HG03565 (cell line): Measurements from ENCODE around the gene TTF1.
"Not testable (repeated sequence)": the region's sequence is repeated elsewhere in the genome, so short reads cannot be mapped to it uniquely, and the experiment has no call there.

Source experiments
- ATAC-seq: cut with Tn5 transposase; IDR thresholded peaks from one replicate; pipeline ENCODE4 v1.9.1; 2021; ENCODE audit warnings: mild to moderate bottlenecking, moderate library complexity; ENCODE audit not compliant: unreplicated experiment

TTF1 gene

DNA sequence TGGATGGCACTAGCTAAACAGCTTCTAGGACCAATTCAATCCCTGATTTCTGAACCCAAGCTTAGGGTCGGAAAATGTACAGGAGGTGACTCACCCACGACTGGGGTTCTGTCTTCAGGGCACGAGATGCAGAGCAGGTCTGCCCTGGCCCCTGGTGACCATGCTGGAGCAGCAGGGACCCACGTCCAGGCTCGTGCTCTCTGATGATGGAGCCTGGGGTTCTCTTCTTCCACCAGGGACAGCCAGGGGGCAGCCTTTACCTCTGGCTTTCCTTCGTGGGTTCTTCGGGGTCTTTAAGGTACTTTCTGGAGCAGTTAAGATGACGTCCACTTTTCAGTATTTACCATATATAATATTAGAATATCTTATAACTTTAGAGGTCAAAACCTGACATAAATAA is 5.4 kb upstream of the TTF1 start:
- no peak for ATAC-seq

DNA sequence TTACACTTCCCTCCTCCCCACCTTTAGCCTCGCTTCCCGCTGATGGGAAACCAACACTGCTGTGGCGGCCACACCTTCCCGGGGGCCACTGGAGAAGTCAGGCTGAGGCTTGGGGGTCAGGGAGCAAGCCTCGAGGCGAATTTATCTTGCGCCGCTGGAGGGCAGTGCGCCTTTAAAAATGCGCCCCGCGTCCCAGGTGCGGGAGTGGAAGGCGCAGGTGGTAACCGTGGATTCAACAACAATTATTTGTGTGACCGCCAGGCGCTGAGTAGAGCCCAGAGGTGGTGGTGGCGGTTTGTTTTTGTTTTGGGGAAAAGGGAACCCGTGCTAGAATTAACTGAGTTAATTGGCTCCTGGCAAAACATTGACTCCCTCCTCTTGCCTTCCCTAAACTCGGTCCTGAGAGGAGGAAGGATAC is 4.5 kb upstream of the TTF1 start:
- ATAC-seq = no peak

DNA sequence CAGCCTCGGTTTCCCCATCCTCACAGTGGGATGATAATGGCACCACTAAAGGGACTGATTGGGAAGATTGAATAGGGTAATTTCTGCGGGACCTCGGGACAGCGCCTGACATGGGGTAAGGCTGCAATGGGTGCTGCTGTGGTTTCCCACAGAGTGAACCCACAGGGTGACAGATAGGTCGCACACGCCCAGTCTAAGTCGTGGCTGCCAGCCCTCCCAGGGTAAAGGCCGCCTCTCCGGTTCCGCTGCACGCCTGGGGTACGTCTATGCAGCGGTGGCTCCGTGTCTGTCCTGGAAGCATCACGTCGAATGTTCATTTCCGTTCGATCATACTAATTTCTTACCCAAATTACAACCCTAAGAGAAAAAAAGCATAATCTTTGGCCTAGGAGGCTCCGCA is 4.0 kb upstream of the TTF1 start:
- ATAC-seq = no peak

DNA sequence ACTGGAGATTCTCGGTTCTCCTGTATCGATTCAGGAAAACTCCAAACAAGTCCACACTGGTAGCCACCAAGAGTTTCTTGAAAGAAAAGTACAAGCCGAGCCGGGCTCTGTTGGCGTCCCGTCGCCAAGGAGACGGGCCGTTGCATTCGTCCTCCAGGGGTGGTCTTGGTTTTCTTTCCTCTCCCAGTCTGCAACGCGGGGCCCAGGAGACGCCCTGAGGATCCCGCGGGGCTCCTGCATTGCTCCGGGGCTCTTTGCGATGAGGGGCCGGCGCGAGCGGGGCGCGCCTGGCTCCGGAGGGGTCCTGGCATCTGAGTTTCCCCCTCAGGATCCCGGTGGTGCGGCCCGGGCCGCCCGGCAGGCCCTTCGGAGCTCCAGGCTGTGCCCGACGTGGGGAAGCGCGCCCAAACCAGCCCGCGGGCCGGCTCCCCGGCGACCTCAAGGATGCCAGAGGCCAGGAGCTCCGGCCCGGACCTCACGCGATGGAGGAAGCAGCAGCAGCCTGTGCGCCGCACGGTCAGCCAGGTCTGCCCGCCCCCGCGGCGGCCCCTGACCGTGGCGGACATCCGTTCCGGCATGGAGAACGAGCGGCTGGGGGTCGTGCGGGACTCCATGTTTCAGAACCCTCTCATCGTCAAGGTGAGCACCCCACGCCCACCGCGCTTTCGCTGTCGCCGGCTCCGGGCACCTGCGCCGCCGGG is 3.3 kb upstream of the TTF1 start, which contains the start of gene CFAP77:
Gene CFAP77, plus strand, starts transcription at position 384 of the 701 bp plus-strand sequence. Its CDS starts 61 bp downstream, at position 445.
- no peak for ATAC-seq

DNA sequence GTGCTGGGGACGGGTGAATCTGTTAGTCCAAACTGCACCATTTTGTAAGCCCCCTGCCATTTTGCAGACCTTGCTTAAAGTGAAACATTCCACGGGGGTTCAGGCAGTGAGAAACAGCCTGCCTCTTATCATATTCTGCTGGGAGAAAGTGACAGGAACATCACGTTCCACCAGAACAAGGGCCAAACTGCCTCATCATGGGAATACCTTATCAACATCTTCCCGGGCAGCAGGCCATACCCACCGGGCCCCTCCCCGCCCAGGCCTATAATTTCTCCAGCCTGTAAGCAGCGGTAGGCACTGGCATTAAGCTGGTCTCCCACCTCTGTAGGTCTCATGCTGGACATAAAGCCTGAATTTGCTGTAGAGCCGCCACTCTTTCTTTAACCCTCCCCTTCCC is 1.9 kb upstream of the TTF1 start:
- no peak for ATAC-seq

DNA sequence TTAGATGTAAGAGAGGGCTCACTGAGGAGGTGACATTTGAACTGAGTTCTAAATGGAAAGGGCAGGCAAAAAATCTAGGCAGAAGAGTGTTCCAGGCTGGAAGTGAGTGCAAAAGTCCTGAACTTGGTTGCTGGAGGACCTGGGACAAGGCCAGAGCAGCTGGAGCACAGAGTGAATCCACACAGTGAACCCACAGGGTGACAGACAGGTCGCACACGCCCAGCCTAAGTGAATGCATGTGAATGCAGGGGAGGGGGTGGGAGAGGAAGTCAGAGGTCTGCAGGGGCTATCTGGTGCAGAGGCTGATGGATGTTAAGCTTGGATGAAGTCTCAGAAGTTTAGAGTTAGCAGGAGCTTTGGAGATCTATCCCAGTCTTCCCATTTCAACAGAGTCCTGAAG is 556 bp upstream of the TTF1 start:
- no peak for ATAC-seq

DNA sequence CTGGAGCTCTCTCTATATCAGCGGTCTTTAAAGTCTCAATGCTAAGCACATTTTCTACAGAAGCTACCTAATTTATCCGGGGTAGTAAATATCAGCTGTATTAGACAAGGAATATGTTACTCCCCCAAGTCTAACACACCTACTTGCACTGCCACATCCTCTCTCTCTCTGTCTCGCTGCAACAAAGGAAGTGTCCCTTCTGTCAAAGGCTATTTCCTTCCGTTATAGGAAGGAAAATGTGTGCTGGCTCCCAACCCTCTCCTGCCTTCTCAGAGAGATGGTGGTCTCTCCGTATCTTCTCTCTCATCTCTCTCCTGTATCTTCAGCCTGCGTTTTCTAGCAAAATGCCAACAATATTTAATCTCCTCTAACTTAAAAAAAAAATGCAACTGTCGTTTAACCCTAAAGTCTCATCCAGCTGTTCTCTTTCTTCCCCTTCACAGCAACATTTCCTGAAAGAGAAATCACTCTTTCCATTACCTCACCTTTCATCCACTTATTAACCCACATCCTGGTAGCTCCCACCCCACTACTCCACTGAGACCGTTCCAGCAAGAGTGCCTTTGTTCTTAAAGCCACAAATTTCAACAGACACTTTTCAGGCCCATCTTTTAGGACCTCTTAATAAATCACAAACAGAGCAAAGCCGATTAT is 2.3 kb downstream of the TTF1 start:
- no peak for ATAC-seq

DNA sequence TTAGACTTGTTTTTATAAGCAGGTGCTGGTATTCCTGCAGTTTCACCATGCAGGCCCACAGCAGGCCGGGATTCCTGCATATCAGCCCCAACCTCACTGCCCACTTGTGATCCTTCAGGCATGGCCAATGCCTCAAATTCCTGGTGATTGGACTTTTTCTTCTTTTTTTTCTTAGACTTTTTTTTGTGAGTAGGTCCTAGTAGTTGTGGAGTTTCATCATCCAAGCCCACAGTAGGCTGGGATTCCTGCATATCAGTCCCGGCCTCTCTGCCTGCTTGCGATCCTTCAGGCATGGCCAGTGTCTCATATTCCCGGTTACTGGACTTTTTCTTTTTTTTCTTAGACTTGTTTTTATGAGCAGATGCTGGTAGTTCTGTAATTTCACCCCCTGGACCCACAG is 4.8 kb downstream of the TTF1 start:
- no peak for ATAC-seq

DNA sequence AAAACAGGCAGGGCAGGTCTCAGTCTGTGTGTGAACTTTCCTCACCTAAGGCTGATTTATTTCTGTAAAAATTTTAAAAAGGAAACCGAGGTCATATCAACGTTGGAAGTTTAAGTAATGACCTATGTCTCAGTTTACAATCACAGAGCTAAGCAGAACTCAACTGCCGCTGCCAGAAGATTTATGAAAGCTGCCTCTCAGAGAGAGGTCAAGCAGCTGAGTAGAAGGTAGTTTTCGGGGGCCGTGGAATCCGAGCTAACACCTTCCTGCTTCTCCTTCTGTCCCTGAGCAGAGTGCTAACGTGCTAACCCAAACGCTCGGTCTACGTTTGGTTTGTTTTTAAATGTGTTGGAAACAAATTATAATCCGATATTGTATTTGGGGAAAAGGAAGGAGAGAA is 11.1 kb downstream of the TTF1 start:
- ATAC-seq = no peak

DNA sequence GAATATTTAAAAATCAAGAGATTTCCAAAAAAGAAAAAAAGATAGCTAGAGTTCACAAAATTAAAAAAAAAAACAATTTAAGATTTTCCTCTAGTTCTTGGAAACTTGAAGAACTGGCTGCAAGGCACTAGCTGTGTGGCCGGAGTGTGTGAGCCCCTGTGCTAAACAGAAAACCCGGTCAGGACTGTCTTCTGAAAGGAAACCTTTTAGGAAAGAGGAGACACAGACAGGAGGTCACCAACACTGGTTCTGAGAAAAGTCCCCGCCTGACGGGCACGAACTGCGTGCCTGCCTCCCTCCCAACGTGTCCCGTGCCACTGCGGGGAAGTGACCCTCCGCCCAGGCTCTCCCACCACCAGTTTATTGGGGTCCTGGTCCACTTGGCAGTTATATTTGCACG is 15.2 kb downstream of the TTF1 start:
- no peak for ATAC-seq

DNA sequence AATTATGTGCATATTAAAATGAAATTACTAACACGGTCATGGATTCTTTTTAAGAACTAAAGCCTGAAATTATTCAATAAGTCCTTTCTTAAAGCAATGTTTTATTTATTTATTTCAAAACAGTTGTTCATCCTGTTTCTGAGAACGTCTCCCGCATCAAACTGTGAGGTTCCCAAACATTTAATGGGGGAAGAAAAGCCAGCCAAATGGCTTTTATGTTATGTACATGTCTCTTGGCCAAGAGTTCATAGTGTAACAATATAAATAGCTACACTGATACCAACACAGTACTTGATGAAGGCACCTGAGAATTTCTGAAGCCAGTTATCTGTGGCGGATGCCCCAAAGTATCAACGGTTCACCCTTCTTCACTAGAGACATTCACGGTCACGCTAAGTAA is 15.7 kb downstream of the TTF1 start:
- ATAC-seq = no peak

DNA sequence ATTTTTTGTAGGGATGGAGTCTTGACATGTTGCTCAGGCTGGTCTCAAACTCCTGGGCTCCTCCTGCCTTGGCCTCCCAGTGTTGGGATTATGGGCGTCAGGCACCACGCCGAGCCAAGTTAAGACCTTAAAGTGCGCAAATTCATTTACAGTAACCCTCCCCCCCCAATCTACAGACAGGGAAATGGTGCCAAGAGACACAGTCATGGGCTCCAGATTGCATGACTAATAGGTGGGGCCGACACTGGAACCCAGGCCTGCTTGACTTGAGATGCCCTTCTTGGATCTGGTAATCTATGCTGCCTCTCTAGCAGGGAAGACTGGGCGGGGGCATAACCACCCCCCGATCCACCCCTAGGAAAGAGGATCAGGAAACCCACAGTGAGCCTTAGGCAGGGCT is 19.5 kb downstream of the TTF1 start:
- ATAC-seq = no peak

DNA sequence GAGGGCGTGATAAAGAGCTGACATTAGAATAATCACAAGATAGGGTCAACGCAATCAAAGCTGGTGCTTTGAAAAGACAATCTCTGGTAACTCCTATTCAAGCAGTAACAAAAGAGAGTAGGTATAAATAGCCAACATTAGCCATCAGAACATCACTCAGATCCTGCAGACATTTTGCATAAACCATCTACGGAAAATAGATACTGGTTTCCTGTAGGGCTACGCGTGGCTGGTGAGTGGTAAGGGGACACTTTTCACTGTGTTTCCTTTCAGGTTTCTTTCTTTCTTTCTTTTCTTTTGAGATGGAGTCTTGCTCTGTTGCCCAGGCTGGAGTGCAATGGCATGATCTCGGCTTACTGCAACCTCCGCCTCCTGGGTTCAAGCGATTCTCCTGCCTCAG is 22.3 kb downstream of the TTF1 start:
- ATAC-seq = no peak

DNA sequence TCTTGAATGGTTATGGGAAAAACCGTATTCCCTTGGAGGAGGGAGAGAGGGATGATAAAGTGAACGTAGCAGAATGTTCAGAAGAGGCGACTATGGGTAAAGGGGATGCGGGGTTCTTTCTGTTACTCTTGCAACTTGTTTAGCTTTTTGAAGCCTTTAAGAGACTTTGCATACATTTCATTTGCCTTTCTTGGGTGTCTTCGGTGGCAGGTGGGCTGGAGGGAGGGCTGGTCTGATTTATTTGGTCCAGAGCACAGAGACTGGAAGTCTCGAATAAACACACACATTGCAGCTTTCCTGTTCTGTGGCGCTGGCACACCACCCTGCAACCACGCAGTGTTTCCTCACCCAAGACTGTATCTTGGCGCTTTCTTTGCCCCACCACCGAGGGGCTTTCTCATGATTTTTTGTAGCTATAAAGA is 23.2 kb downstream of the TTF1 start:
- no peak for ATAC-seq

DNA sequence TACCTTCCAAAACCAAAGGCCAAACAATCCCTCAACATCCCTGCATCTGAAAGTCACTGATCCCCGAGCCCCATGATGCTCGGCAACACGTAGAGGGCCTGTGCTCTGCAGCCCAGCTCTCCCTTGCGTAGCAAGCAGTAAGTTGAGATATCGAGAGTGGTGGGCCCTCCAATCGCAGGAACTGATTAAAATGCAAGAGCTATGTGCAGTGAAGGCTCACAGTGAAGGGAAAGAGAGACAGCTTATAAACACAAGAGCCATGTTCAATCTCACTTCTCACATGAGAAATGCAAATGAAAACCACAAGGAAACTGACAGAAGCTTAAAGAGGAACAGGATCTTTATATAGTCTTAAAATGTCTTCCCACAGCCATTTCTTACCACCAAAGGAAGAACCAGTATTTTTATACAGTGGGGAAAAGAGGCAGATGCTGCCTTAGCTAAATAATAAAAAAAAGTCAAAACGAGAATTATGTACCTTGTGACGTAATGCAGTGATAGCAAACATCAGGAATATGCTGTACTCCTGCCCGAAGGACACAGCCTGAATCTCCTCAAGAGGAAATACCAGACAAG is 24.6 kb downstream of the TTF1 start:
- peak; percentile 50 for ATAC-seq

DNA sequence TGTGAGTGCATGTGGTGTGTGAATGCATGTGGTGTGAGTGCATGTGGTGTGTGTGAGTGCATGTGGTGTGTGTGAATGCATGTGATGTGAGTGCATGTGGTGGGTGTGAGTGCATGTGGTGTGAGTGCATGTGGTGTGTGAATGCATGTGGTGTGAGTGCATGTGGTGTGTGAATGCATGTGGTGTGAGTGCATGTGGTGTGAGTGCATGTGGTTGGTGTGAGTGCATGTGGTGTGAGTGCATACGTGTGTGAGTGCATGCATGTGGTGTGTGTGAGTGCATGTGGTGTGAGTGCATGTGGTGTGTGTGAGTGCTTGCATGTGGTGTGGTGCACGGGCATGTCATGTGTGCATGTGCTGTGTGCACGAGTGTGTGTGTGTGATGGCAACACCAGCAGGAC is 28.2 kb downstream of the TTF1 start:
- not testable (repeated sequence) for ATAC-seq

DNA sequence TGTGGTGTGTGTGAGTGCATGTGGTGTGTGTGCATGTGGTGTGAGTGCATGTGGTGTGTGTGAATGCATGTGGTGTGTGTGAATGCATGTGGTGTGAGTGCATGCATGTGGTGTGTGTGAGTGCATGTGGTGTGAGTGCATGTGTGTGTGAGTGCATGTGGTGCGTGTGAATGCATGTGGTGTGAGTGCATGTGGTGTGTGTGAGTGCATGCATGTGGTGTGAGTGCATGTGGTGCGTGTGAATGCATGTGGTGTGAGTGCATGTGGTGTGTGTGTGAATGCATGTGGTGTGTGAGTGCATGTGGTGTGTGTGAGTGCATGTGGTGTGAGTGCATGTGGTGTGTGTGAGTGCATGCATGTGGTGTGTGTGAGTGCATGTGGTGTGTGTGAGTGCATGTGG is 28.9 kb downstream of the TTF1 start:
- not testable (repeated sequence) for ATAC-seq

DNA sequence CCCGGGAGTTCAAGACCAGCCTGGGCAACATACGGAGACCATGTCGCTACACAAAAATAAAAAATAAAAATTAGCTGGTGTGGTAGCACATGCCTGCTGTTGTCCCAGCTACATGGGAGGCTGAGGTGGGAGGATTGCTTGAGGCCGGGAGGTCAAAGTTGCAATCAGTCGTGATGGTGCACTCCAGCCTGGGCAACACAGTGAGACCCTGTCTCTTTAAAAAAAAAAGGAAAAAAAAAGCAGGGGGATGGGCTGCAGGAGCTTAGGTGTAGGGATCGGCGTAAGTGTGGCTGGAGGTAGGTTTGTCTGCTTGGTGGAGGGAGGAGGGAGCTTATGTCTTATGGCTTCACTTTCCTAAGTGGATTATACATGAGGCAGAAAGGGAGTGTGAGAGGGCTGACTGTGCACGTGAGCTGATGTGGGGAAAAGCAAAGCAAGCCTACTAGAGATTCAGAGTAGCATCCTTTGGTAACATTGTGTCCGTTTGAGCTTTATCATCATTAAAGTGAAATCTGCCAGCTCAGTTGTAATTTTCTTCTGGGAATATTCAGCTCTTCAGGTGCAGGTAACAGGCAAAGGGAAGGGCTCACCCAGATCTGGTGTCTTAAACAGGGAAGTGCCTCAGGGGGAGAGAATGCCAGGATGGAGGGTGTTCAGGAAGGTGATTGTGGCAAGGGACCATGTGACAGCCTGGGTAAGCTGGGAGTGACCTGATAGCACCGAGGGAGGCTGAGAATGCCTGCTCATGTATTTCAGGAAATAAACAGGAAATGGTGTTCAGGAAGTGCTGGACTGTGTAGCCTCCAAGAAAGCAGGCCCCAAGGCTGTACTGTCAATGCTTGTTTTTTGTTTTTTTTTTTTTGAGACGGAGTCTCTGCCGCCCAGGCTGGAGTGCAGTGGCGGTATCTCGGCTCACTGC is 34.2 kb downstream of the TTF1 start:
- ATAC-seq = no peak

DNA sequence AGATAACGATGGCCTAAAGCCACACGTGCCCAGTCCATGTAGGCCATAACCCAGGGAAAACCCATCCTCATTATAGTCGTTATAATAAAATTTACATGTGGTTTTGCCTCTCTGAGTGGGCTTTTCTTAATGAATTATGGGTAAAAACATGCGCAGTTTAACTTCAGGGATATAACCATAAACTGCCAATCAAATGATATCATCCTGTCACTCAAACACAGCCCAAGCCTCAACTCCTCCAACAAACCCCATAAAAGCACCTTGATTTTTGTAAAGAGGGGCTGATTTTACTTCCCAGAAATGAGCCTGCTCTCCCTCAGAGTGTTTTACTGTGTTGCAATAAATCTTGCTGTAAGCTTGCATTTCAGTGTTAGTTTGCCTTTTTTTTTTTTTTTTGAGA is 36.0 kb downstream of the TTF1 start:
- ATAC-seq = no peak

DNA sequence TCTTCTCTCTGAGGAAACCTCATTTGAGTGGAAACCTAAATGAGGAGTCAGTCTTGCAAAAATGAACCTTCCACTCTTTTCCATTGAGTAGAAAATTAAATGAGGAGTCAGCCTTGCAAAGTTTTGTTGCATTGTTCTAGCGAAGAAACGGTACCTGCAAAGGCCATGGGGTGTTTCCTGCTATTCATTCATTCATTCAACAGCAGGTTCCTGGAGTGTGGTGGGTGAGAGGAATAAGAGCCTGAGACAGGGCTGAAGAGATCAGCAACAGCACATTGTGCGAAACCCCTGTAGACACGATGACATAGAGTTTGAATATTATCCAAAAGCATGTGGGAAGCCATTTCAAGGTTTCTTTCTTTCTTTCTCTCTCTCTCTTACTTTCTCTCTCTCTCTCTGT is 37.2 kb downstream of the TTF1 start:
- no peak for ATAC-seq

DNA sequence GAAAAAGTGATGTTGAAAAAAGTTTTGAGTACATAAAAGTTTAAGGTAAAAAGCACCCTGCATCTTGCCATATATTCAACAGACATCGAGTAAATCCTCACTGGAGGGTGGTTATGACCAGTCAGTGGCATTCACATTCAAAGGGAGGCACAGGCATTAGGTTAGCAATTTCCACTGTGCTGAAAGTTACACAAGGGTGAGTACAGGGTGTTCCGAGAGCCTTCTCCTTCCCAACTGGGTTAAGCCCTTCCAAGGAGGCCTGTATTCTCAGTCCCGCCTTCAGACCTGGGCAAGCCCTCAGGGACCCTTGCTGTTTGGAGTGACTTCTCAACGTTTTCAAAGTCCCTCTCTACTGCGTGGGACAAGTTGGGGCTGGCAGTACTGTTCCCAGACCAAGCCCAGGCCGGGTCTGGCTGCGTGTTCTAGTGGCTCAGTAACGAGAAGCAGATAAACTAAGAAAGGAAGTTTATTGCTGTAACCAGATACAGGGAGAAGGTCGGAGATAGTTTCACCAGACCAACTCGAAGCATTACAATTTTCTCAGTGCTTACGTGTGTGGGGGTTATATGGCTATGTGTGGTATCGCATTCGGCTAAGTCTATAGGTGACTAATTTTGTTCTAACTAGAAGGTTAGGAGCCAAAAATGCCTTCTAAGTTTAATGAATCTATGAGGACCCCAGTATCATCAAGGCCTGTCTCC is 38.9 kb downstream of the TTF1 start:
- ATAC-seq = no peak
